ENCODE measurements around the gene ASXL2.
"Not testable (repeated sequence)": the region's sequence is repeated elsewhere in the genome, so short reads cannot be mapped to it uniquely, and the experiment has no call there.

ASXL2 gene

DNA sequence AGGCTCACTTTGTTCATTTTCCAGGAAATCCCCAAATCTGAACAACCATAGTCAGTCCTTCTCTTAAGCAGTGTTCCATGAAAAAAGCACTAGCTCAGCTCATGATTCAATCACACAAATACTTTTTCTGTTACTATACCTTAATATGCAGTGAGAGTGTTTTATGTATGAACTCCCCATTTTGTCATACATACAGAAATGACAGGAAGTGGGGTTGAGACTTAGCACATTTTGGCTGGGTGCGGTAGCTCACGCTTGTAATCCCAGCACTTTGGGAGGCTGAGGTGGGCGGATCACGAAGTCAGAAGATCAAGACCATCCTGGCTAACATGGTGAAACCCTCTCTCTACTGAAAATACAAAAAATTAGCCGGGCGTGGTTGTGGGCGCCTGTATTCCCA, 149.7 kb downstream of the ASXL2 start:
- DNase-seq: no peak

DNA sequence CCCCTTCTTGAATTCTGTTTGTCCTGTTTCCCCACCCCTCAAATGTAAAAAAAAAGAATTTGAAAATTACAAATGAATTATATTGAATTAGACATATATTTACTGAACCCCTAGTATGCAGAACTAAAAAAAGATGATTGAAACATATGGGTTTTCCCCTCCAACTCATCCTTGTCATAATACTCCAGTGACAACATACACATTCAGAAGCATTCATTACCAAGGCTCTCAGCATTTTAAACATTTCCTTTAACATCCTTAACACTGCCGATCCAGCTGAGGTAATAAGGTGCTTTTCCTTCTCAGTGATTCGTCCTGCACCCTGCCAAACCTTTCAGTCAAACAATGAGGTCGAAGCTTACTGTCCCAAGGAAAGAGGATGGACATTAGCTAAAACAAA, 151.8 kb downstream of the ASXL2 start:
- no peak for DNase-seq

DNA sequence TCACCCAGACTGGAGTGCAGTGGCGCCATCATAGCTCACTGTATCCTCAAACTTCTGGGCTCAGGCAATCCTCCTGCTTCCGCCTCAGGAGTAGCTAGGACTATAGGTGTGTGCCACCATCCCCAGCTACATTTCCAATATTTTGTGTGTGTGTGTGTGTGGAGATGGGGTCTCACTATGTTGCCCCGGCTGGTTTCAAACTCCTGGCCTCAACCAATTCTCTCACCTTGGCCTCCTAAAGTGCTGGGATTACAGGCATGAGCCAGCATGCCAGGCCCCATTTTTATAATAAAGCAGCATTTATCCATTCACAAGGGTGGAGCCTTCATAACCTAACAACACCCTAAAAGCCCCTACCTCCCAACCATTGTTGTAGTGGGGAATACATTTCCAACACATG, 152.4 kb downstream of the ASXL2 start:
- DNase-seq: no peak

DNA sequence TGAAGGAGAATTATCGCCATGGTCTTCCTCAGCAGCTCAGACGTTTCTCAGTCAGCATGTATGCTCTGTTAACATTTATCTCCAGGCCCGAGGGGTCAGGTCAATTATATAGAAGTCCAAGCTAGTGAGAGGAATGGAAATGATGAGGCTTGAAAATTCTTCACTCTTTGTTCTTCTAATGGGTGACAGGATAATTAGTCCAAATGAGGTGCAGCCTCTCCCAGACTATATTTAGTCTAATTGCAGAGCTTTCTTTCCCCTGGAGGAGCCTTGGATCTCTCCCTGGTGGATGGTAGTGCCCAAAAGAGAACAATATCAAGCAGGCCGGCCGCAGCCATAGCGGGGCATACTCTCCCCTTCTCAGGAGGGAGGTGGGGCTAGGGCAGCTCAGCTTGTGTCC, 153.5 kb downstream of the ASXL2 start:
- DNase-seq: no peak

DNA sequence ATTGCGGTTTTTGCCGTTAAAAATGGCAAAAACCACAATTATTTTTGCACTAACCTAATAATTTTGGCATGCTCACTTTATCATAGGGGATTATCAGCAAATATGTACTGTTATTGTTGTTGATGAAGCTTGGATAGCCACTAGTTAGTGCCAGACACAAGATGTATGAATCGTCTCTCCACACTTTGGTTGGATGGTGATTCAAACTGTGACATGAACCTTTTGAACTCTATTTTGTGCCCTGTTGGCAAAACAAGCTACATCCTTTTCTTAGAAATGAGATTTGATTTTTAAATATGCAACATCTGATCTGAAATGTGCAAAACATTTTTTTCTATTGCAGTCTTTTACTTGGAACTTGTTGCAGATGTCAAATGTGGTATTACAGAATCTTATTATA, 156.1 kb downstream of the ASXL2 start:
- no peak for DNase-seq

DNA sequence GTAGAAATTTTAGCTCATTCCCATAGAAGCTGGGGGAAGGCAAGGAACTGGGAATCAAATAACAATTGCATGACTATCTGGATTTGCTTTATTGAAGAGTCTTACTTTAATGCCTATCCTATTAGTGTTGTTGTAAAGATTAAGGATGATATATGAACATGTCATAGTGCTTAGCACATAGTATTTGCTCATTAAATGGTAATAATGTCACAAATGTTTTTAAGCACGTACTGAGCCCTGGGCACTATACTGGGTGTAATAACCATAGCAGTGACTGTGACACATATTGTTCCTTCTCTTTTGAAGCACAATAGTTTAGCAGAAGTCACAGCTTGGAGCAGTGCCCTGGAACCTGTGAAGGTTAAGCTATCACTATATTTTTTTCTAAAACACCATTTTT, 157.7 kb downstream of the ASXL2 start:
- DNase-seq: no peak

DNA sequence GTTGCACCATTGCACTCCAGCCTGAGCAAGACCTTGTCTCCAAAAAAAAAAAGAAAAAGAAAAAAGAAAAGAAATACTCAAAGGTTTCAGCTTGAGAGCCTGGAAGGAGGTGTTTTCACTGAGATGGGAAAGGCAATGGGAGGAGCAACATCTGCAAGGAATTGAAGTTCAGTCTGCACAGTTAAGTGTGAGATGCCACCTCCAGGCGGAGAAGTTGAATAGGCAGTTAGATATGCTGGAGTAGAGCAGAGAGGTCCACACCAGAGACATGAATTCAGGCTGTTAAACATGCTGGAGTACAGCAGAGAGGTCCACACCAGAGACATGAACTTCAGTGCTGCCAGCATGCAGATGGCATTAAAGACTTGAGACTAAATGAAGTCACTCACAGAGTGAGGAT, 163.5 kb downstream of the ASXL2 start:
- peak; percentile 8 for DNase-seq

DNA sequence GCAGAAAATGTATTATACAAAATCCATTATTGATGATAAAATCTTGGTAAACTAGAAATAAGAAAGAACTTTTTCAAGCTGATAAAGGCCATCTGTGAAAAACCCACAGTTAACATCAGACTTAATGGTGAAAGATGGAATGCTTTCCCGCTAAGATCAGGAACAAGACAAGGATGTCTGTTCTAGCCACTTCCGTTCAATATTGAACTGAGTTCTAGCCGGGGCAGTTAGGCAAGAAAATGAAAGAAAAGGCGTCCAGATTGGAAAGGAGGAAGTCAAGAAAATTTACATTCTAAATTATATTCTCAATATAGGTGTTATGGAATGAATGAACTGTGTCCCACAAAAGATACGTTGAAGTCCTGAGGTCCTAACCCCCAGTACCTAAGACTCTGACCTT, 165.8 kb downstream of the ASXL2 start:
- no peak for DNase-seq

DNA sequence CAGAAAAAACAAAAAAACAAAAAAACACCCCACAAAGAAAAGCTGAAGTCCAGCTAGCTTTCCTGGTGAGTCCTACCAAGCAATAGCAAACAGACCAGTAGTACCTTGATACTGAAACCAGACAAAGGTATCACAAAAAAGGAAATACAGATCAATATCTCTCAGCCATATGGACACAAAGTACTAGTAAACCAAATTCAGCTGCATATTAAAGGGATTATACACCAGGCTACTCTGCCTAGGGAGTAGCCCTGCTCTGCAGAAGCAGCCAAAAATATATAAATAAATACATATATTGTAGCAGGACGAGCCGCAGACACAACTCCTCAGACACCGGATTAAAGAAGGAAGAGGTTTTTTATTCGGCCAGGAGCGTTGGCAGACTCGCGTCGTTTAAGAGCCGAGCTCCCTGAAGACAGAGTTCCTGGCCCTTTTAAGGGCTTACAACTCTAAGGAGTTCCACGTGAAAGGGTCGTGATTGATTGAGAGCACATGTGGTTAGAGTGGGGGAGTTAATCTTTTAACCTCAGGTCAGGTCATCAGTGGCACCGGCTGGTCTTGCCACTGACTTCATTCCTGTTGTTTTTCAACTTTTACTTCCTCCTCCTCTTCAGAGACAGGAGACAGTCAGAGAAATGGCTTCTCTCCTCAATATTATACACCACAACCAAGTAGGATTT, 166.5 kb downstream of the ASXL2 start:
- no peak for DNase-seq

DNA sequence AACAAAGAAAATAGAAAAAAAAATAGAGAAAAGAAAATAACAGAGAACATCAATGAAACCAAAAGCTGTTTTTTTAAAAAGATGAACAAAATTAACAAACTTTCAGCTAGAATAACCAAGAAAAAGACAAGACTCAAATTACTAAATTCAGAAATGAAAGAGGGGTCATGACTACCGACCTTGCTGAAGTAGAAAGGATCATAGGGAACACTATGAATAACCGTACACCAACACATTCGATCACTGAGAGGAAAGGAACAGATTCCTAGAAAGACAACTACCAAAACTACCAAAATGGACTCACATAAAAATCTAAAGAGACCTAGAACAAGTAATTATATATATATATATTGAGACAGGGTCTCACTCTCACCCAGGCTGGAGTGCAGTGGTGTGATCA, 167.5 kb downstream of the ASXL2 start:
- no peak for DNase-seq

DNA sequence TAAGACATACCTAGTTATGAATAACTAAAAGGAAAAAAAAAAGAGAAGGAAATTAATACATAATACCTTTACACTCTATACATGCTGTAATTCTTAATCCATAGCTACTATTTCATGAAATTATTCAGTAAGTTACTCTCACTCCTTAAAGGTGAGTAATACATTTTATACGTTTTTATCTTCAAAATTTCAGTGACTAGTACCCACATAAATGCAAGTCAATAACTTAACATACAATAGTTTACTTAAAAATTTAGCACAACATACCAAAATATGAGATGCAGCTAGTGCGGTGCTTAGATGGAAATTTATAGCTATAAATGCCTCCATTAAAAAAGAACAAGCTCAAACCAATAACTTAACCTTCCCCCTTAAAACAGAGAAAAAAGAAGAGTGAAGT, 168.9 kb downstream of the ASXL2 start:
- DNase-seq: no peak

DNA sequence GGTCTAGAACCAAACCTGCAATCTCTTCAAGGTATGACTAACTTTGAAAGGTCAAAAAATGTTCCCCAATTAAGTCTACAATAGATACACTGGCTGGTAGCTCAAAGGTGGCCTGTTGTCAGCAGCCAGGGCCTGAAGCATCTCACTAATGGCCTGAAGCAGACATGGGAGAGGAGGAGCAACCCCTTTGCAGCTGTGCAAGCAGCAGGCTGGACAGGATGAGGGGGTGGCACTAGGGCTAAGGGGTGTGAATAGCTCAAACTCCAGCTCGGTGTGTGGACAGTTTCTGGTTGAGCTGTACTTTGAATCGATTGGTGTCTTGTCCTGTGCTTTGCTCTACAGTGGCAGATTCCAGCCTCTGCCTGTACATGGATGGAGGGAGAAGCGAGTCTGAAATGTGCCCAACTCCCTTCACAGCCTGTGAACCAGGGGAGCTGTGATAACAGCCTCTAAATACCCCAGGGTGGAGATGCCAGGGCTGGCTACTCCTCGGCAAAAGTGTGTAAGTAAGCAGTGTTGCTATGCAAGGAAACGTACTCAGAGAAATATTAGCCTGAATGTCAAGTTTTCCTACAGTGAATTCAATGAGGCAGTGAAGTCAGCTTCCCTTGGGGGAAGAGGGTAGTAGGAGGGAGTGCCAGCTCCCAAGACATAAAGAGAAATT, 170.2 kb downstream of the ASXL2 start:
- no peak for DNase-seq

DNA sequence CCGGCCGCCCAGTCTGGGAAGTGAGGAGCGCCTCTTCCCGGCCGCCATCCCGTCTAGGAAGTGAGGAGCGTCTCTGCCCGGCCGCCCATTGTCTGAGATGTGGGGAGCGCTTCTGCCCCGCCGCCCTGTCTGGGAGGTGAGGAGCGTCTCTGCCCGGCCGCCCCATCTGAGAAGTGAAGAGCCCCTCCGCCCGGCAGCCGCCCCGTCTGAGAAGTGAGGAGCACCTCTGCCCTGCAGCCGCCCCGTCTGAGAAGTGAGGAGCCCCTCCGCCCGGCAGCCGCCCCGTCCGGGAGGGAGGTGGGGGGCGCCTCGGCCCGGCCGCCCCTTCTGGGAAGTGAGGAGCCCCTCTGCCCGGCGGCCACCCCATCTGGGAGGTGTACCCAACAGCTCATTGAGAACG, 172.7 kb downstream of the ASXL2 start:
- not testable (repeated sequence) for DNase-seq

DNA sequence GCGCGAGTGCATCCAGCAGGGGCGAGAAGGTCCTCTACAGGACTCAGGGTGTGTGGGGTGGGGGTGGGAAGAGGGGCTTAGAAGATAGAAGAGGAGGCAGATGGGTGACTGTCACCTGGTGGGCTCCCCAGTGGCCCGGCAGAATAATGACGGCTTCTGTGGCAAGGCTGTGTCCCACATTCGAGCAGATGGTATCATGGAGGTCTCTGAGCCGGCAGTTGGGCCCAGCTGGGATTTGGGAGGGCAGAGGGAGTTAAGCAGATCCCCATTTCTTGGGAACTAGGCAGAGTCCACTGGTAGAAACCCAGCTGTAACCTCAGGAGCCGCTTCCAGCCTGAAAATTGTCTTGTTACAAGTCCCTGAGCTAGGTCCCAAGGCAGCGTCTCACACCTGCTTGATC, 176.5 kb downstream of the ASXL2 start:
- no peak for DNase-seq

DNA sequence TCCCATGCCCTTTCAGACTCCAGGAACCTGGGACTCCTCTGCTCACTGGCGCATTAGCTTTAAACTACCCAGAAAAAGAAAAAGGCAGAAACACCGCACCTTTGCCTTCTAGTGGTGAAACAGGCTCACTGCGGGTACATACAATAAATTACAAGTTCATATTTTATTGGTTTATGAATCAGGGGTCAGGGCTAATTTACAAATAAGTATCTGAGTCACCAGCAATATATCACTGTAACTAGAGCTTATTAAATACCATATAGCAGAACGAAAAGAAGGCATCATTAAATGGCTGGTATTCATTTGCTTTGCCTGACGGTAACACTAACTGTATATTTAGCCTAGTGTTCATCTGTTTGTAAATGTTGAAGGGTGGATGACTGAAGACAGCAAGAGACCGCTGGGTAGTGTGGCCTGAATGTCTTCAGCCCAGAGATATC, 178.0 kb downstream of the ASXL2 start:
- peak; percentile 62 for DNase-seq

DNA sequence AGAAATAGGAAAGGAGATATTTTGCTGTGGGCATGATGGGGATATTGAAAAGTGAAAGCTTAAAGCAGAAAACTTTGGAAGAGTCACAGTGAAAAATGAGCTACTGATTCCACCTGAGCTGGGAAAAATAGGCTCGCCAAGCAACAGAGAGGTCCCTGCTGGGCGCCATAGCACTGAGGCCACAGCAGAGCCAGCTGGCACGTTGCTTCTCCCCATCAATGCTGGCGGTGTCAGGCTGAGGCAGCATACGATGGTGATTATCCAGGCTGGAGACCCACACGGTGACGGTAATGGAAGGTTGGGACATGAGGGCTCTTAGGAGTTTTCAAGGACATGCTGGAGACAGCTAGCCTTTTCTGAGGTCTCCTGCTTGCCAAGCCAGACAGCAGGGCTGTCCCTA, 179.1 kb downstream of the ASXL2 start:
- DNase-seq: no peak

DNA sequence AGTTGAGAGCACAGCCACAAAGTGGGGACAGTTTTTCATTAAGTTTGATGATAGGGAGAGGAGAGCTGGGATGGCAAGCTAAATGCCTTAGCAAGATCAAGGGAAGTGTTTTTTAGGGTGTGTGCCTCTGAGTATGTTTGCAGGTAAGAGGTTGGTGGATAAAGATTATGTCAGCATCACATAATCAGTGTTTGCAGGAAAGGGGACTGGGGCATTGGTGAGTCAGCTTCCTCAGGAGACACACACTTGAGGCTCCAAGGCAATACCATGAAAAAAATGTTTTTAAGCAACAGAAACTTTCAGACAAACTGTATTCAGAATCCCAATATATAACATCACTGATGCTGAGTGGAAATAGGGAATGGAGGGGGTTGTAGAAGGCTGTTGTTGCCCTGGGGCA, 179.5 kb downstream of the ASXL2 start:
- peak; percentile 8 for DNase-seq

DNA sequence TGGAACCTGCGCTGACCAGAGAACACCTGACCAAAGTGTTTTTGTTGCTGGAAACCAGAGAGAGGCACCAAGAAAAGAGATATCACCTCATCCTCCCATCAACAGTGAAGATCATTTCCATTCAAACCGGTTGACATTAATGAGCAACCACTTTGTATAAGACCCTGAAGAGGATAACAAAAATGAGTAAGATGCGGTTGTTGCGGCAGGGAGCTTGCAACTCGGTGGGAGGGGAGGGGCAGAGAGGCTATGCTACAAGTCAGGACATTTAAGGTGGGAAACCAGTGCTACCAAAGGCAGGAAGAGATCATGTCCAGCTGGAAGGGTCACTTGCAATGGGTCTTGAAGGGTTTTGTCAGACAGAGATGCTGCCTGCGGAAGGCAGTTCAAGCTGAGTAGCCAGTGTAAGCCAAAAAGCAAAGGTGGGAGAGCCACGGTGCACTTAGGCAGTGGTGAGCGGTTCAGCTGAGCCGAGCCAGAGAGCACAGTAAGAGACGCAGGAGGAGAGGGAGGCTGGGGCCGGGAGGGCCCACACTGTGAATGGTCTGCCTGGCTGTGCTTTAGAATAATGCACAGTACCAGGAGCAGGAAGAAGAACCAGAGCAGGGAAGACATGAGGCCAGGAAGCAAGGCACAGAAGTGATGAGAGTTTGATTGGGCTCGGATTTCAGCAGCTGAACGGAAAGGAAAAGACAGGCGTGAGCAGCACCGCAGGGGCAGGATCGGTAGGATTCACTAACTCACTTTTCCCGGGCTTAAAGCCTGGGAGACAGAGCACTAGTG, 180.5 kb downstream of the ASXL2 start:
- DNase-seq: peak; percentile 17

DNA sequence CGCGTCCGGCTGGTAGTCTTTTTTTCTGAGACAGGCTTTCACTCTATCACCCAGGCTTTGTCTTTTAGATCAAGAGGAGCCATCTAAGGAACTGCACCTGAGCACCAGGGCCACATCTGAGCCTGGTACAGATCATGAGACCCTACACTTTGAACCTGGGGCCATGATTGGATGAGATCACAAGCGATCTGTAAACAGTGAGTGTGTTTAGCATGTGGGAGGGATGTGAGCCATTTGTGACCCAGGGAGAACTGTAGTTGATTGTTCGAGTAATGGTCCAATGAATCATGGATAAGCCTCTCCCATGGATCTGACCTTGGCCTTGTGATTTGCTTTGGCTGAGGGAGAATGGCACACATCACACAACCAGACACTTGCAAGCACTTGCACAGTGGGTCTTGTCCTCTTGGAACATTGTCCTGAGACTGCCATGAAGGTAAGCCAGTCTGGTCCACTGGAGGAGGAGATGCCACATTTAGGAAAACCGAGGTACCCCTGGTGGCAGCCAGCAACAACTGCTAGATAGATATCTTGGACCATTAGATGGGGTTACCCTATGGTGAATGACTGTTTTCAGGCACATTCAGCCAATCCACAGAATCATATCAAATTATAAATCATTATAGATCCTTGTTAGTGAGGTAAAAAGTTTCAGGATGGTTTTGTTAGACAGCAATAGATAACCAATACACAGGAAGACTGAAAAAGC, 185.4 kb downstream of the ASXL2 start:
- DNase-seq: no peak

DNA sequence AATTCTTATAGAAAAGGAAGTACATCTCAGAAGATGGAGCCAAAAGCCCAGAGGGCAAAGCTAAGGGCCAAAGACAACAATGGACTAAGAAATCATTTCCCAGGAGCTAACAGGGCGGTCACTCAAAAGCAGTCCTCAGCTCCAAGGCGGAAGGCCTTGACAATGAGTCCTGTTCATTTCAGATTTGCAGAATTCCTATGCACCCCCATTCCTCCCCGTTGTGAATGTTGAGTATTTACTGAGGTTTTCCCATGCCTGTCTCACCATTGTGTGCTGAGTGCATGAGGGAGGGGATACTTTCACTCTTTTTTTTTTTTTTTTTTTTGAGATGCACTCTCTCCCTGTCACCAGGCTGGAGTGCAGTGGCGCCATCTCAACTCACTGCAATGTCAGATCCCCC, 186.1 kb downstream of the ASXL2 start:
- DNase-seq: no peak

DNA sequence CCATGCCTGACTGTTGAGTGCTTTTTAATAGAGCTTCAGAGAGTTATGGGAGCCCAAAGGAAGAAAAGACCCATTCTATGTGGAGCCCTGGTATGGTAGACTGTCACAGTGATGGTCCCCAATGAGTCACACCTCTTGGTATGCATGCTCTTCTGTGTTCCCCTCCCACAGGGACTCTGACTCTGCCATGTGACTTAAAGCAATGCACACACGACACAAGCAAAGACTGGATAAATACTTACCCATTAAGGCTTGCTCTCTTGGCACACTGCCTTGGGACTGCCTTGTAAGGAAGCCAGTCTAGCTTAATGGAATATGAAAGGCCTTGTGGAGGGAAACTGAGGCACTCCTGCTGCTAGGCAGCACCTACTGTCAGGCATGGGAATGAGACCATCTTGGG, 188.2 kb downstream of the ASXL2 start:
- peak; percentile 64 for DNase-seq

DNA sequence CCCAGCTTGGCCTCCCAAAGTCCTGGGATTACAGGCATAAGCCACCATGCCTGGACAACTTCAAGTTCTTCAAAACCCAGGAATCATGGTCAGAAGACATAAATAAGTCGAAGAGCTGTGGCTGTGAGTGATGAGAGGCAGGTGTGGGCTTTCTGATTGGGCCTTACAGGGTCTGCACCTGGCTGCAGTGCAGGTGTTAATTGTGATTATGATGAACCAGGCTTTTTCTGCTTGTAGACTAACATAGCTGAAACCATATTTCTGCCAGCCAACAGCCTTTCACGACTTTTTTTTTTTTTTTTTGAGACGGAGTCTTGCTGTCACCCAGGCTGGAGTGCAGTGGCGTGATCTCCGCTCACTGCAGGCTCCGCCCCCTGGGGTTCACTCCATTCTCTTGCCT, 190.1 kb downstream of the ASXL2 start:
- DNase-seq: no peak

DNA sequence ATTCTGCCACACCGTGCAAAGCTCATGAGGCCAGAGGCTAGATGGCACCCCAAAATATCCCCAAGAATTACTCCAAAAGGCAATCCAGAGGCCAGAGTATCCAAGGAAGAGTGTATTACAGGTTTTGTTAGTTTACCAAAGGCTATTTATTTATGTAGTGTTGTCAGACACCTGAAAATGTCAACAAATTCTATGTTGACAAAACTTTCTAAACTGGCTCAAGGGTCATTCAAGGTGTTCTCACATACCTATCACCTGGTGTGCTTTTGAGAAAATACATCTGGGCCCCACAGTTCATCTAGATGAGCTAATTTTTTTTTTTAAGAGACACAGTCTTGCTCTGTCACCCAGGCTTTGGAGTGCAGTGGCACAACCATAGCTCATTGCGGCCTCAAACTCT, 192.5 kb downstream of the ASXL2 start:
- DNase-seq: no peak

All from fibroblast of skin of right quadriceps (primary cell).